Stimulated activated CD4-positive, alpha-beta T cell treated with anti-CD3 and anti-CD28 coated beads, Interleukin-4, amount 100 ng/mL, for 48 hours (primary cell): Measurements from ENCODE around the gene DCUN1D2.
"Not testable (repeated sequence)": the region's sequence is repeated elsewhere in the genome, so short reads cannot be mapped to it uniquely, and the experiment has no call there.

ENCODE experiments used
- DNase-seq, 2 donors: peaks; one replicate each; pipeline ENCODE4 v3.0.0-alpha.2; 2020; ENCODE audit warnings: low read depth in 2 of 2

DCUN1D2 gene

GRCh38 chr13:113446488-113446854 lies 44.0 kb downstream of the DCUN1D2 start:
- no peak for DNase-seq

GRCh38 chr13:113445791-113446487 lies 44.6 kb downstream of the DCUN1D2 start:
- DNase-seq: no peak

- DNase-seq: no peak
These were observed 46.5 kb downstream of the DCUN1D2 start for GRCh38 chr13:113443991-113444390.

GRCh38 chr13:113442985-113443362 lies 47.5 kb downstream of the DCUN1D2 start:
- DNase-seq: no peak

DNA sequence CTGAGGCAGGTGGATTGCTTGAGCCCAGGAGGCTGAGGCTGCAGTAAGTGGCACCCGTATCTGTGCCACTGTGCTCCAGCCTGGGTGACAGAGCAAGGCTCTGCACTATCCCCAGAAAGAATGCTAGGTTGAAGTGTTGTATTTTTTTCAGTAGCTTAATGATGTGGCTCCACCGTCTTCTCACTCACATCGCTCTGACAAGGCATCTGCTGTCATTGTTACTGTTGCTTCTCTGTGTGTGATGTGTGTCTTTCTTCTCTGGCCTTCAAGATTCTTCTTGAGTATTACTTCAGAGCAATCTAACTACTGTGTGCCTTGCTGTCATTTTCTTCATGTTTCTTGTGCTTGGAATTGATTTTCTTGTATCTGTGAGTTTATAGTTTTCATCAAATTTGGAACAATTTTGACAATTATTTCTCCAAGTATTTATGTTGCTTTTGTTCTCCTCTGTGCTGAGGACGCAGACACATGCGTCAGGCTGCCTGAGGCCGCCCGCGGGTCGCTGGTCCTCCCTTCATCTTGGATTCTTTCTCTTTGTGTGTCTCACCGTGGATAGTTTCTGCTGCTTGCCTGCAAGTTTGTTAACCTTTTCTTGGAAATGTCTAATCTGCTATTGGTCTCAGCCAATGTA lies 48.0 kb downstream of the DCUN1D2 start:
- DNase-seq: no peak

- DNase-seq: no peak
These were observed 48.9 kb downstream of the DCUN1D2 start for GRCh38 chr13:113441661-113442060.

GRCh38 chr13:113437408-113438010 lies 53.0 kb downstream of the DCUN1D2 start:
- no peak for DNase-seq

DNA sequence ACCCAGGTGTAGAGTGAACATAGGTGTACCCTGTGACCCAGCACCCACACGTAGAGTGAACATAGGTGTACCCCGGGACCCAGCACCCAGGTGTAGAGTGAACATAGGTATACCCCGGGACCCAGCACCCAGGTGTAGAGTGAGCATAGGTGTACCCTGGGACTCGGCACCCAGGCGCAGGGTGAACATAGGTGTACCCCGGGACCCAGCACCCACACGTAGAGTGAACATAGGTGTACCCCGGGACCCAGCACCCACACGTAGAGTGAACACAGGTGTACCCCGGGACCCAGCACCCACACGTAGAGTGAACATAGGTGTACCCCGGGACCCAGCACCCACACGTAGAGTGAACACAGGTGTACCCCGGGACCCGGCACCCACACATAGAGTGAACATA lies 53.6 kb downstream of the DCUN1D2 start:
- DNase-seq: not testable (repeated sequence)

DNA sequence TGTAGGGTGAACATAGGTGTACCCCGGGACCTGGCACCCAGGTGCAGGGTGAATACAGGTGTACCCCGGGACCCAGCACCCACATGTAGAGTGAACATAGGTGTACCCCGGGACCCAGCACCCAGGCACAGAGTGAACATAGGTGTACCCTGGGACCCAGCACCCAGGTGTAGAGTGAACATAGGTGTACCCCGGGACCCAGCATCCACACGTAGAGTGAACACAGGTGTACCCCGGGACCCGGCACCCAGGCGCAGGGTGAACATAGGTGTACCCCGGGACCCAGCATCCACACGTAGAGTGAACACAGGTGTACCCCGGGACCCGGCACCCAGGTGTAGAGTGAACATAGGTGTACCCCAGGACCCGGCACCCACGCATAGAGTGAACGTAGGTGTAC lies 54.6 kb downstream of the DCUN1D2 start:
- not testable (repeated sequence) for DNase-seq

DNA sequence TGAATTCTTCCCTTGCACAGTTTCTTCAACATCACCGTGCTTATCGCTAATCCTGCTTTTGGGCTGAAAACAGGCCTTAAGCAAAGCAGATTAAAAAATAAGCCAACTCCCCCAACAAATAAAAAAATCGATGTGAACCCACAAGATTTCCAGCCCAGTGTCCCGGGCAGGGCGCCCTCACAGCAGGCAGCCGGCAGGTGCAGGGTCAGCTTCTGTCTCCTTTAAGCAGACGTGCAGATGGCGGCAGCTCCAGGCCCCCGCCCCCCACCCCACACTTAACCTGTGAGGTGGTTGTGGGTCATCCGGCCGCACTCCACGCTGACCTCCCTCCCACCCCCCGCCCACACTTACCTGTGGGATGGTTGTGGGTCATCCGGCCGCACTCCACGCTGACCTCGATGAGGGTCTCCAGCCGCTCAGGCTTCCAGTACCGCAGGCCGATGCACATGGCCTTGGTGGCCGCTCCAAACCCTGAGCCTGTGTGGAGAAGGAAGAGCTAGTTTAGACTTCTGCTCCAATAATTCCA lies 57.1 kb downstream of the DCUN1D2 start:
- DNase-seq: no peak

GRCh38 chr13:113432506-113433270 lies 57.8 kb downstream of the DCUN1D2 start:
- DNase-seq: no peak

GRCh38 chr13:113431171-113431570 lies 59.3 kb downstream of the DCUN1D2 start:
- DNase-seq: no peak

DNA sequence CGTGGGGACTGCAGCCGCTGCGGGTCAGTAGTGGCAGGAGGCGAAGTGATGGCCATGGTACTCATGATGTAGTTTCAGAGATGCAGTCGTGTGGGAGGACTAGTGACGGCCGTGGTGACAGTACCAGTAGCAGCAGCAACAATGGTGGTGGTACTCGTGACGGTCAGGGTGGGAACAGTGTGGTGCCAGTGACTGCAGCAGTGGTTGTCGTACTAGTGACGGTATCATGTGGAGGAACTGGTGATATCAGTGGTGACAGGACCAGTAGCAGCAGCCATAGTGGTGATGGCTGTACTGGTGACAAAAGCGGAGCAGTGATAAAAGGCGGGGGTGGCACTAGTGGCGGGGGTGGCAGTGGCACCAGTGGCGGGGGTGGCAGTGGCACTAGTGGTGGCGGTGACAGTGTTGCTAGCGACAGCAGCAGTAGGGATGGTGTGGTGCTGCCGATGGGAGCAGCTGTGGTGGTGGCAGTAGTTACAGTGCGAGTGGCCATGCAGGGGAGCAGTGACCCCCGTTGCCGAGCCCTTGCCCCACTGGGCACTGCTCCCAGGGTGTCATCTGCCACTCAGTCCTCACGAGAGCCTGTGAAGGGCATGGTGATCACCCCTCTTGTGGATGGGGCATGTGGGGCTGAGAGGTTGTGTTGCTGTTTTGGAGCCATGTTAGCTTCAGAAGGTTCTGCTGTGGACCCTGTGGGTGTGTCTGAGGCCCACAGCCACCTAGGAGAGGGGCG lies 60.0 kb downstream of the DCUN1D2 start:
- no peak for DNase-seq

- no peak for DNase-seq
These were observed 60.9 kb downstream of the DCUN1D2 start for GRCh38 chr13:113429608-113429985.

DNA sequence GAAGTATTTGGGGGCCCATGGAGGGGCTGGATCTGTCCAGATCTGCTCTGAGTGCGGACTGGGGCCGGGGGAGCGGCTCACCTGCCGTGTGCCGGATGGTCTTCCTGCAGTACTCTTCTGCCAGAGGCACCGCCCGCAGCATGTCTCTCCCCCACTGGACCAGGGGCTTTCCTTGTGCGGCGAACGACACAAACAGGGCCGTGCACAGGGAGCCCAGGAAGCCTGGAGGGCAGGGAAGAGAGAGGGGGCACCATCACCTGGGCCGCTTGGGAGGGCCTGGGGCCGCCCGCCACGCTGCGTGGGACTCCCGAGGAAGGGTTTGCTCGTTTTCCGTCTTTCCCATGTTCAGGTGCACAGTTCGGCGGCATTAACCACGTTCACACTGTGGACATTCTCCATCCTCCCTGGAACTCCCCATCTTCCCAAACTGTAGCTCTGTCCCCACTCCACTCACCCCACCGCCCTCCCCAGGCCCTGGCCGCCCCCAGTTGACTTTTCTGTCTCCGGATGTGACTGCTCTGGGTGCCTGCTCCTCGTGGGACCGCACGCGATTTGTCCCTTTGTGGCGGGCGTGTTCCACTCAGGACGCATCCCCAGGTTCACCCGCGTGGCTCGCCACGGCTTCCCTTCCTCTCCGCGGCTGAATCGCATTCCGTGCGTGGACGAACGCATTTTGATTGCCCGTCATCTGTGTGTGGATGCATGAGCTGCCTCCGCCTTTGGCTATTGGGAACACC lies 61.5 kb downstream of the DCUN1D2 start:
- DNase-seq: no peak

GRCh38 chr13:113428469-113428865 lies 62.0 kb downstream of the DCUN1D2 start:
- no peak for DNase-seq

DNA sequence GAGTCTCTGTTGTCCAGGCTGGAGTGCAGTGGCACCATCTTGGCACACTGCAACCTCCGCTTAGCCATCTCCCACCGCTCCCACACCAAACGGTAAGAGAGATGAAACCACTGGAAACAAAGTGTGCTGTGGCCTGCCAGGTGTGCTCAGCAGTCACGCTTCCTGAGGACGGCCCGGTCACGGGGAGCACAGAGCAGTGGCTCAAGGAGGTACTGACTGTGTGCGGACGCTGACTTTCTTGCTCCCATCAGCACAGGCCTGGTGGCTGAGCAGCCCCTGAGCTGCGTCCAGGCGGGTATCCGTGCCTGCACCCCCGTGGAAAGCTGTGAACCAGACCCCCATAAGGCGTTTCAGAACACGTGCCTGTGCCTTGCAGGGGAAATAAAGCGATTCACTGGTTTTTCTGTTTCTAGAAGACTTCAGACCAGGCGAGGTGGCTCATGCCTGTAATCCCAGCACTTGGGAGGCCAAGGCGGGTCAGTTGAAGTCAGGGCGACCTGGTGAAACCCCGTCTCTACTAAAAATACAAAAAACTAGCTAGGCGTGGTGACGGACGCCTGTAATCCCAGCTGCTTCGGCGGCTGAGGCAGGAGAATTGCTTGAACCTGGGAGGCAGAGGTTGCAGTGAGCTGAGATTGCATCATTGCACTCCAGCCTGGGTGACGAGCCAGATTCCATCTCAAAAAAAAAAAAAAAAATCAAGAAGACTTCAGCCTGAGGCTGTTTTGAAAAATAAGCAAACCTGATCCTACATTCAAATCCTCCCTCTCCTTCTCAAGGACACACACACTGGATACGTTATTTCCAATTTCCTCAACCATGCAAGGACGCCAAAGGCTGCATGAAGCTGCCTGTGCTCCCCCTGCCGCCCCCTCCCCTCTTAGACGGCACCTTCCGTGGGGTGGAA lies 62.7 kb downstream of the DCUN1D2 start:
- DNase-seq: no peak

DNA sequence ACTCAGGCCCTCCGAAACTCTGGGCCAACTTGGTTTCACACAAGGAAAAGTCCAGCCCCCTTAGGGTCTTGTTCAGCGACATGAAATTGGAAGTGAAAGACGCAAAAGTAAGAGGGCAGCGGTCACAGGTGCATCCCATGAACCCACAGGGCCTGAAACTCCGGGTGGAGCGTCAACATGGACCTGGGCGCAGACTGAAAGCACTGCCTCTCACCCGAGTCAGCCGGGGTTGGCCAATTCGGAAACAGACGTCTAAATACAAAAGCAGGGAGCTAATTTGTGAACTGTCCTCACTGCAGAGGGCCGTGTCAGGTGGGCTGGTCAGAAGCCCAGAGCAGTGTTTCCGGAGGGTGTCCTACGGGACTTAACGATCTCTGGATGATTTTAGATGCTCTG lies 63.9 kb downstream of the DCUN1D2 start:
- no peak for DNase-seq

DNA sequence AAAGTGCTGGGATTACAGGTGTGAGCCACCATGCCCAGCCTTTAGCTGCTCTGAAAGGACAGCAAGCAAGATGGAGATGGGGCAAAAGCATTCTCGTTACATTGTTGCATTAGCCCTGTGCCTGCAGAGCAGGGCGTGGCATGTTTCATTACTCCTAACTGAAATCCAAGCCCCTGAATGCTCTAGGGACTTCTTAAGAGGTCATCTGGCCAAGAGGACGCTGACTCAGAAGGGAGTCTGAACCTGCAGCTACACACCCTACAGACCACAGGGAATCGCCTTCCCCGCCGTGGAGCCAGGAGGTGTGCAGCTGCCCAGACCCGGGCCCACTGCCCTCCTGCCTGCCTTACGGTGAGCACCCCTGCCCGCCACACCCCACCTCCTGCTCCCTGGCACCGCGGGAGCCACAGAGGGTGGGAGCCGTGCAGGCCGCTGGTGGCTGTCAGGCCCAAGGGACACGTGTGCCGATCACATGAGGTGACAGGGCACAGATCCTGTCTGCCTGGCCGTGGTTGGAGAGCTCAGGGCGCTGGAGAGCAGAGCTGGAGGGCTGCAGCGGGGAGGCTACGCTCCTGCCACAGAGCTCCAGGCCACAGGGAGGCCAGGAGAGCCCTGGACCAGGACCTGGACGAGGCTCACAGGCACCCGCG lies 64.4 kb downstream of the DCUN1D2 start:
- DNase-seq: no peak
